ENCODE measurements around the gene LONP1.

LONP1 gene

DNA sequence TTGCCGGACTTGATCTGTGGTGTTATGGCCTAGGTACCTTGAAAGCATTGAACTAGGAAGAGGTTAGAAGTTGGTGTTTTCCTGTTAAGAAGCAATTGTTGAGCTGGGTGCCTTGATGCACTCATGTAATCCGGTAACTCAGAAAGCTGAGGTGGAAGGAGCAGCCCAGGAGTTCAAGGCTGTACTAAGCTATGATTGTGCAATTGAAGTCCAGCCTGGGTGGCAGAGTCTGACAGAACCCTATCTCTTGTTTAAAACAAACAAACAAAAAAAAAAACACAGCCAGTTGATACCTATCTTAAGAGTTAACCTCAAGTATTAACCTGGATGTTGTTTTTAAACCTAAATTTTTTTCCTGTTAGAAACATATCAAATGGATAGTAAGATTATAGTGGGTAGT, 77.7 kb downstream of the LONP1 start:
- FAIRE-seq, result no peak
